Stimulated activated CD8-positive, alpha-beta memory T cell treated with anti-CD3 and anti-CD28 coated beads, Interleukin-7, amount 100 ng/mL, for 1 hour (primary cell): ENCODE results near the gene AEBP1.
"Not testable (repeated sequence)": the region's sequence is repeated elsewhere in the genome, so short reads cannot be mapped to it uniquely, and the experiment has no call there.

Experiments used
- DNase-seq, 2 donors: peaks; one replicate each; pipeline ENCODE4 v3.0.0-alpha.2; 2020; ENCODE audit warnings: low read depth in 2 of 2

AEBP1 gene

DNA sequence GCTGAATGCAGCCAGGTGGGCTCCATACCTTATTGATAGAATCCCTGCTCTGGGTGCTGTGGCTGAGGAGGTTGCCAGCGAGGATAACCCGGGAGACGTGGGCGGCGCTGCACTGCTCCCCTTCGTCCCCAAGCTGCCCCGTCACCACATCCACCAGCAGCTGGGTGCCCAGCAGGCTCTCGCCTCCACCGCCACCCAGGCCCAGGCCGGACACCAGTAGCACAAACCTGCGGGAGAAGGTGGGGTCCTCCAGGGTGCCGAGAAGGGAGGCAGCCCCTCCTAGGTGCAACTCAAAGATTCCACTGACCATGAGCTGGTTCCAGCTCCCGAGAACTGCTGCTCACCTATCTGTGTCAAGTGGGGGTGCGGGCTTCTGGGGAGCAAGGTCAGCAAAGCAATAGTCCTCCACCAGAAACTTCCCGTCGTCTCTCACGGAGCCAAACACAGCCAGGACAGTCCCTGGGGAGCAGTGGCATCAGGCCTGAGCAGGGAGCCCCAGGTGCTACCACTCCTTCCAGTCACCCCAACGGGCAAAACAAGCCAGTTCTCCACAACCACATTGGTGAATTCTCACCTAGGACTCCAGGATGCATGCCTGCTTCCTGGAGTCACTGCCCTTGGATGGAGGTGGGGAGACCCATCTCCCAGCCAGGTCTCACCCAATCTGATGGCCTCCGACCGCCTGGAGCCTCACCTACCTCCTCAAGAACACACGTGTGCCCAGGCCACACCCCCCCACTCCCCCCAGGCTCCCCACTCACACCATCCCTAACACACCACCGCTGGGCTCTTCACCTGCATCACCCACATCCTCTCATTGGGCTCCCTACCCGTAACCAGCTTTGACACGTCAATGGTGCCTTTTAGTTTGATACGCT, 12.9 kb downstream of the AEBP1 start:
- DNase-seq = no peak

DNA sequence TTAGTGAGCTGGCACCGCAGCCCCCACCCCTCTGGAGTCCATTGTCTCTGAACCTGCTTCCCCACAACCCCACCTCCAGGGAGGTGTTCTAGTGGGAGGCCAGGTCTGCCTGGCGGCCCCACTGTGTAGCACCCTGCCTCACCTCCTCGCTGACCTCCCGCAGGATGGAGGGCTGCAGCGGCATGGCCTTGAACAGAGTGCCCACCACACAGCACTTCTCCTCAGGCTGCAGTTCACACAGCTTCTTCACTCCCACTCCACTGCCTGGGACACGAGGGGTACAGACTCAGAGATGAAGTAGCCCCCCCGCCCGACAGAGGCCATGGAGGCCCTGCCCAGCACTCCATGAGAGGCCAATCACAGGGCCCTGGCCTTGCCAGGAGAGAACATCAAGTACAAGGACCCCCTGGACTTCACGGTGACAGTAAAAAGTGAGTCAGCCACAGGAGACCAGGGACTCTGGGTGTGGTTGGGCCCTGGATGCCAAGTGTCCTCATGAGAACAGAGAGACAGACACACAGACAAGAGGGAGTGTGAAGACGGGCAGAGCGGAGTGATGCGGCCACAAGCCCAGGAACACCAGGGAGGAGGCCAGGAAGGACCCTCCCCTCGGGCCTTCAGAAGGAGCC, 13.8 kb downstream of the AEBP1 start:
- DNase-seq = no peak

DNA sequence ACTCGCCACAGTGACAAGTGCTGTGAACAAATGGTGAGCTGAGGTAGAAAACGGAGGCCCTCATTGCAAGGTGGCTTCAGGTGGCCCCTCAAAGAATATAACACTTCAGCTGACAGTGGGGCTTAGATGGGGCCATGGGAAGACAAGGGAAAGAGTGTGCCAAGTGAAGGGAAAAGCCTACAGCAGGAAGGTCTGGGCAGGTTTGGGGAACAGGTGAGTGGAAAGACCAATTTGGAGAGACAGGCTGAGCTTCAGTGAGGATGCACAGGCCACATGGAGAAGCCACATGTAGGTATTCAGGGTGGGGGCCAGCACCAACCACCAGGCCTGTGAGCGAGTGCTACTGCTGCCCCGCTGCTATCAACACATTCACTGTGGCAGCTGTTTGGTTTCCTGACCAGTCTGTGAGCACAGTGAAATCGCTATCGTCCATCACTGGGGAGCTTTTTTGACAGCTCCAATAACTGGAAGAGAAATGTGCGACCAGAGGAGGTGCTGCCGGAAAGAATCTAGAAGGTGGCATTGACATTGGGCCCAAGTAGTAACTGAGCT, 15.8 kb downstream of the AEBP1 start:
- no peak for DNase-seq

DNA sequence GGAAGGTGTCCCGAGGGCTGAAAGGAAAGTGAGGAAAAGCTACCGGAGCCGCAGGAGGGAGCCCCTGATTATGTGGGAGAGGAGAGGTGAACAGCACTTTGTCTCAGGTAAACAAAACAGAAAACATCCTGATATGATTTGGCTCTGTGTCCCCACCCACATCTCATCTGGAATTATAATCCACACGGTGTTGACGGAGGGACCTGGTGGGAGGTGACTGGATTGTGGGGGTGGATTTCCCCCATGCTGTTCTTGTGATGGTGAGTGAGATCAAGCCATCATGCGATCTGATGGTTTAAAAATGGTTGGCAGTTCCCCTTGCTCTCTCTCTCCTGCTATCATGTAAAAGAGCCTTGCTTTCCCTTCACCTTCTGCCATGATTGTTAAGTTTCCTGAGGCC, 16.2 kb downstream of the AEBP1 start:
- DNase-seq = no peak

DNA sequence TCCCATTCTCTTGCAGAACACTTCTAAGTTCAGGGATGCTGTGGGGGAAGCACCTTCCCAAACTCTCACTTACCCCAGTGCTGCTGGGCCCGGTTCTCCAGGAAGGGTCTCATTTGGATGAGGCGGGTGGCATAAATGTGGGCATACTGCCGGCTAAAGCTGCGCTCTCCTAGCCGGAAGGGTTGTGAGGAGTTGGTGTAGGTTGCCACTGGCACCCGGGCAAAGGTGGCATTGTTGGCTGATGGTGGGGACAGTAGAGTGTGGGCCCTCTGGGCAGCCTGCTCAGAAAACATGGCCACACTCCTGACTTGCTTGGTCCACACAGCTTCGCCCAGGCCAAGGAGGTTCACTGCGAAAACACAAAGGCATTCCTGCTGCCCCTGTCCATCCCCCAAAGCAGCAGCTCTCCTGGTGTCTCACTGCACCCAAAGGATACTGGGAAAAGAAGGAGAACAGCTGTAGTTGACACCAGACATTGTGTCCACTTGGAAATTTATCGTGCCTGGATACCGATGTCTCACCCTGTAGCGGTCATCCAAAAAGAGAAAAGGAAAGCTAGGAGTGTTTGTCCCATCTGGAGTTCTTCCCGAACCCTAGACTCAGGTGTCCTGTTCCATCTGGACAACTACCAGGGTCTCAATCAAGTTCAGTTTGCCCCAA, 17.7 kb downstream of the AEBP1 start:
- no peak for DNase-seq

DNA sequence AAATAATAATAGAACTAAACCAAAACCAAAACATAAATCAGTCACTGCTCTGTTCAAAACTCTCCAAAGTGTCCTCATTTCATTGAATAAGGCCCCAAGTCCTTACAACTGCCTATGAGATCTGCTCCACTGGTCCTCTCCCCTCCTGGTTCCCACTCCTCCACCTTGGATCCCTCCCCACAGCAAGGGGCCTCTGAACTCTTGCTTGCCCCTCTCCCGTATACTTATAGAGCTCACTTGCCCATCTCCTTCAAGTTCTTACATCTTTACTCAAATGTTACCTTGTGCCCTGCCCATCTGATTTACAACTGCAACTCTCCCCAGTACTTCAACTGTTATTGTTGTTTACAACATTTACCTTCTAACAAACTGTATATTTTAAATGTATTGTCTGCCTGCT, 18.4 kb downstream of the AEBP1 start:
- DNase-seq = no peak

DNA sequence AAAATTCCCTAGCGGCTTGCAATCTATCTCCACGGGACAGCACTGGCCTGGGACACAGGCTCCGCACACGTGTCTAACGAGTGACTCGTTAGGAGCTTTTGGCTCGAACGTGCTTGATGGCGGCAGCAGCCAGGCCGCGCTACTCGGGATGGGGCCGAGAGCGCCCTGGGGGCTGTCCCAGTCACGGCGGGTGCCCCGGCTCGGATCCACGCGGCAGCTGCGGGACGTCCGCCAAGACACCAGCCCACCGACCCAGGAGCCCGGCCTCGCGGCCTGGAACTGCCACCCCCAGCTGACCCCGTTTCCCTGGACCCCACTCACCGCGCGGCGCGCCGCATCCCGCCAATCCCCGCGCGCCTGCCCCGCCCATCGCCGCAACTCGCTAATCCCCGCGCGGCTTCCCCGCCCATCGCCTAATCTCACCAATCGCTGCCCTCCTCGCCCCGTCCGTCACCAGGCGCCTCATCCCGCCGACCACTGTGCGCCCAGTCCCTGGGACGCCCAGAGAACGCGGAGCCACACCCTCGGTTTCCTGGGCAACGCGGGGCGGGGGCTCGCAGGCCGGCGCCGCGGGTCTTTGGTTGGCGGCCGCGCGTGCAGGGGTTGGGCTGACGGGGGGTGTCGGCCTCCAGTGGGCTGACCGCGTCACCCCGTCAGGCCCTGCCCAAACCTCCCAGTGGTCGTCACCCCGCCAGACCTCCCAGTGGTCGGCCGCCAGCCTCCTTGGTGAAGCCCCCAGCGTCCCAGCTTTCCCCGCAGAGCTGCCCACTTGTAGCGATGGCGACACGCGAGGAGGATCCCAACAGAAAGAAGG, 19.3 kb downstream of the AEBP1 start, which contains the start of gene POLD2:
Gene POLD2, minus strand, starts transcription at position 359 of the 814 bp plus-strand sequence. CDS start 1,495 bp downstream, outside the sequence.
- DNase-seq = peak; percentile 92 to 93

DNA sequence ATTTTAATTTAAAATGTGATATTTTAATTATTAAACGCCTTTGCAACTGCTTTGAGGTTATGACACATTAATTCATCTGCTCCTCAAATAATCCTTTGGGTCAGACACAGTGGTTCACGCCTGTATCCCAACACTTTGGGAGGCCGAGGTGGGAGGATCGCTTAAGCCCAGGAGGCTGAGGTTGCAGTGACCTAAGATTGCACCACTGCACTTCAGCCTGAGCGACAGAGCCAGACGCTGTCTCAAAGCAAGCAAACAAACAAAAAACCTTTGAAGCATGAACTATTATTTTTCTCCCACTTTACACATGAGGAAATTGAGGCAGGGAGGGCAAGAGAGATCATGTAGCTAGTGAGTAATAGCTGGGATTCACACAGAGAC, 20.7 kb downstream of the AEBP1 start:
- DNase-seq = no peak

DNA sequence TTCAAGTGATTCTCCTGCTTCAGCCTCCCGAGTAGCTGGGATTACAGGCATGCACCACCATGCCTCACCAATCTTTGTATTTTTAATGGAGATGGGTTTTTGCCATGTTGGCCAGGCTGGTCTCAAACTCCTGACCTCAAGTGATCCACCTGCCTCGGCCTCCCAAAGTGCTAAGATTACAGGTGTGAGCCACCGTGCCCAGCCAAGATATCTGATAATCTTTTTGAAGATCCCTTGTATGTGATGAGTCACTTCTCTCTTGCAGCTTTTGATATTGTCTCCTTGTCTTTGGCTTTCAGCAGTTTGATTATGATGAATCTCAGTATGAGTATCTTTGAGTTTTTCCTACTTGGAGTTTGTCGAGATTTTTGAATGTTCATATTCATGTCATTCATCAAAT, 22.4 kb downstream of the AEBP1 start:
- not testable (repeated sequence) for DNase-seq

DNA sequence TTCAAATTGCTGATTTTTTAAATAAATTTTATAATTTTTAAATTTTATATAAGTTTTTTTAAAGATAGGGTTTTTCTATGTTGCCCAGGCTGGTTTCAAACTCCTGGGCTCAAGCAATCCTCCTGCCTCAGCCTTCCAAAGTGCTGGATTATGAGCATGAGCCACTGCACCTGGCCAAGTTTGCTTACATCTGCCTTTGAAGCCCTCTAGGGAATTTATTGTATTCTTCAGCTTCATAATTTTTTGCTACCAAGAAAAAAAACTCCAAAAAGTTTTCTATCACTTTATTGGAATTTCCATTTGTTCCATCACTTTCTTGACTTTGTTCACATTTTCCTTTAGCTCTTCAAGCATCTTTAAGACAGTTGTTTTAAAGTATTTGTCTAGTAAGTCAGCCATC, 23.0 kb downstream of the AEBP1 start:
- DNase-seq = no peak

DNA sequence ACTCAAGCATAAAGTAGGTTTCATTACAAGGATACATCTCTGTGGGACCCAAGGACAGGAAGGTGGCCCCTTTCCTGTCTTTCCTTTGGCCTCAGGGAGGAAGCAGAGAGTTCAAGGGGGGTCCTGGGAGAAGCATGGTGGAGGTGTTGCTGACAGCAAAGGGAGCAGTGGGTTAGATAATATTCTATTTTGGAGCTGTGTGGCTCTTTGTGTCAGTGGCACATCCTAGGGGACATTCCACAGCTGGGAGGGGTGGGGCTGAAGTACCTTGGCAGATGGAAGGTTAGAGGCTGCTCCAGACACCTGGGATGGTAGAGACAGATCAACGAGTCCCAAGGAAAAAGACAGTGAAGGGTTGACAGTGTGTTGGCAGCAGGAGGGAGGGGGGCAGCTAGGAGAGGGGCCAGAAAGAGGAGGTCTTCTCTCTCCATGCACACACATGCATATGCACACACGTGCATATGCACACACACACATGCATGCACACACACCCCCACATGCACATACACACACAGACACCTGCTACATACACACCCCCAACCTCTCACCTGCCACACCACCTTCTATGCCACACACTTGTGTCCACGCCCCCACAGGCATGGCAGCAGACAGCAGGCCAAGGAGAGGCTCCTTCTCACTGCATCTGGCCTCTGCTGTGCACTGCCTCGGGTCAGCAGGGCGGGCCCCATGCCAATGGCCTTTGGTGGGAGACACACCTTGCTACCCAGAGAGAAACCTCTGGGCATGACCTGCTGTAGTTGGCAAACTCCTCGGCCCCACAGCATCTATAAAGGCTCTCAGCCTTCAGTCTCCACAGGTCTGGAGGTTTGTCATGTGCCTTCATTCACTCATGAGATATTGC, 24.8 kb downstream of the AEBP1 start:
- no peak for DNase-seq

DNA sequence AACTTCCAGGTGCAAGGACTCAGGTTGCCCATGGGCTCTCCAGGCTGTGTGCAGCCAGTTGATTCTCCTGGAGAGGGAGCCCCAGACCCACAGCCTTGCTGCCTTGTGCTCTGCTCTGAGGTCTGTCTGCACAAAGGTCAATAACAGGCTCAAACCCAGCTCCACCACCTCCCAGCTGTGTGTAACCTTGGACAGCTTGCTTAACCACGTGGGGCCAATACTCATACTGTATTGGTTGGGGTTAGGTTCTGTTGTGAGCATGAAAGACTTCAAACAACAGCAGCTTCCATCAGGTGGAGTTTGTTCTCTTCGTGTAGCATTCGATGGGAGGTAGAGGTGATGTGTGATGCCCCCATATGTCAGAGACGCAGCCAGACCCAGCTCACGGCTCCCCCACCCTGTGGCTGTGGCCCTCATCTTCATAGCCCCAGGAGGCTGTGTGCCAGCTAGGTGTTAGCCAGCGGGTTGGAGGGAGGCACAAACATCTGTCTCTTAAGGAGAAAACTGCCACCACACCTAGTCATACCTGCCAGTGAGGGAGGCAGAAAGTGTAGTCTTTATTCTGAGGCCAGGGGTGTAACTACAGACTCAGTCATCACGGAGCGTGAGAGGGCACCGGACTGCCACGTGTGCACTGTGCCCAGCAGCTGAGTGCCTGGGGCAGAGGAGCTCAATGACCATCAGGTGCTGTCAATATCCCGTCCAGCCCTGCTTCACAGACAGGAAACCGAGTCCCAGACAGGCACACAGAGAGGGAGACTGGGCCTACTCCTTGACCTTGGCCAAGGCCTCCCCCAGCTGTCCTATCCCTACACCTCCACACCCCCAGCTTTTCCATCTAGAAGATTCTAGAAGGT, 27.3 kb downstream of the AEBP1 start:
- no peak for DNase-seq

DNA sequence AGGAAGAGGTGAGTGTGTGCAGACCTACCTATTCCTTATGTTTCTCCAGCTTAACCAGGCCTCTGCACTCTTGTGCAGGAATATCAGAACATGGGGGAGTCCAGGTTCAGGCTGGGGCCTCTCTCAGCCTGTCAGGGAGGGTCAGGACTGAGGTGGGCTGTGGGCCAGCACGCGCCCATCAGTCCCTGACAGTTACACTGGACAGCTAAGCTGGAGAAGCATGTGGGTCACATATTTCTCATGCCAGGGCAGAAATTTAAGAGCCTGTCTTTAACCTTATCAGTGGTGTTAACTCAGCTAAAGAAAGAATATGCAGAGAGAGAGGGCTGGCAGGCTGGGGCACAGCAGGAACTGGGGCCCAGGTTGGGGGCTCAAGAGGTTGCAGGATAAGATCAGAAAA, 27.9 kb downstream of the AEBP1 start:
- DNase-seq = no peak

DNA sequence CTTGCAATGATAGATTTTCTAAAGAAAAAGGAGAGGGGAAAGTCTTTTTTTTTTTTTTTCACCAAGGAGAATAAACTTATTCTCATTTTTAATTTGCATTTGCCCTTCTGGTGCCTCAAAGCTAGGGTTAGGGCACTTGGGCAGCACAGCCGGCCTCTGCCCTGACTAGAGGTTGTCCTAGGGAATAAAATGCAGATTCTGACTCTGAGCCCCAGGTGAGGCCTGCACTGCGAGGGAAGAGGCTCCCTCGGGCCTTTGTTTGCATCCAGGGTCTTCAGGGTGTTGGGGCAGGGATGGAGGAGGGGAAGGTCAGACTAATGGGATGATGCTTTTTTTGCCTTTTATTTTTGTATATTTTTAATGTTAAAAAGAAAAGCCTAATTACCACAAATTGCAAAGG, 29.1 kb downstream of the AEBP1 start:
- DNase-seq = no peak

DNA sequence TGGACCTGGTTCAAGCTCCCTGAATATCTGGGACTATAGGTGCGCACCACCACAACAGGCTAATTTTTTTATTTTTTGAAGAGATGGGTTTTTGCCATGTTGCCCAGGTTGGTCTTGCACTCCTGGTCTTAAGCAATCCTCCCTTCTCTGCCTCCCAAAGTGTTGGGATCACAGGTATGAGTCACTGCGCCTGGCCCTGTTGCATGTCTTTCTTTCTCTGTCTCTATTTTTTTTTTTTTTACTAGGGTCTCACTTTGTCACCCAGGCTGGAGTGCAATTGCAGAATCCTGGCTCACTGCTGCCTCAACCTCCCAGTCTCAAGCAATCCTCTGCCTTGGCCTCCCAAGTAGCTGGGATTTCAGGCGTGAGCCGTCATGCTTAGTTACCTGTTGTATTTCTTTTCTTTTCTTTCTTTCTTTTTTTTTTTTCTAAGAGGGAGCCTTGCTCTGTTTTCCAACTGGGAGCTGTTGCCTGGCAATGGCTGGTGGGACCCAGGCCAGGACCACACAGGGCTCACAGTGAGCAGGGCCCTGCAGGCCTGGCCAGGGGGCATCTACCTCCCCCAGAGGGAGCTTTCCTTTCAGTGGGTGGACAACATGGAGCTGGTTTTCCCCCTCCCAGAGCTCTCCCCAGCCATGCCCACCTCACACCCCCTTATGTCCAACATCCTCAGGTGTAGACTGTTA, 30.9 kb downstream of the AEBP1 start:
- no peak for DNase-seq

DNA sequence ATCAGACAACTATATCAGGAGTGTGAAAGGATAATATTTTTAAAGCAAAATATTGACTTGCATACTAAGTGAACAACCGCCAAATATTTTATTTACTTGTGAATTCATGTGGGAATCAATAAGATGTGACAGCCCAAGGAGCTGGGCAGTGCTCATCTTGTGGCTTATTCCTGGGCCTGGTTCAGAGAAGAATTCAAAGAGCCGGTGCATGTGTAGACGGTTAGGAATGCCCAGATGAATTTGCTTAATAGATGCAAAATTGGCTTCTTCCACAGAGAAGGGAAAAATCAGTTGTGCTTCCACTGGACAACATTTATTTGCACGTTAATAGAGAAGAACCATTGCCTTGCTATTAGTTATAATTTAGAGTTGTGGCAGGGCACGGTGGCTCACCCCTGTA, 32.6 kb downstream of the AEBP1 start:
- DNase-seq = no peak

DNA sequence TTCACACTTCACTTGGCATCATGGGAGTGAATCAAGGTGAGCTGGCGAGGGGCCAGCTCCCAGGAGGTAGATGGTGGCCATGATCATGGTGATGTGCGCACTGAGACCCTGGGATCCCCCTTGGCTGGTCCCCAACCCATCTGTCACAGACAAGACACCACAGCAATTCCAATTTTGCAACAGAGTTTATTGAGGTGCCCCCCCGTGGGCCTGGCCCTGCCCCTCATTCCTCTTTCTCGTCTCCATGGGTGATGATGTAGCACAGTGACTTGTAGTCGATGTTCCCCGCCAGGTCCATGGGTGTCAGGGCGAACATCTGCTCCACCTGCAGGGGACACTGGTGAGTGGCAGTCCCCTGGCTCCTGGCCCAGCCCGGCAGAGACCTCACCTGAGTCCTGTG, 34.6 kb downstream of the AEBP1 start:
- DNase-seq = no peak

DNA sequence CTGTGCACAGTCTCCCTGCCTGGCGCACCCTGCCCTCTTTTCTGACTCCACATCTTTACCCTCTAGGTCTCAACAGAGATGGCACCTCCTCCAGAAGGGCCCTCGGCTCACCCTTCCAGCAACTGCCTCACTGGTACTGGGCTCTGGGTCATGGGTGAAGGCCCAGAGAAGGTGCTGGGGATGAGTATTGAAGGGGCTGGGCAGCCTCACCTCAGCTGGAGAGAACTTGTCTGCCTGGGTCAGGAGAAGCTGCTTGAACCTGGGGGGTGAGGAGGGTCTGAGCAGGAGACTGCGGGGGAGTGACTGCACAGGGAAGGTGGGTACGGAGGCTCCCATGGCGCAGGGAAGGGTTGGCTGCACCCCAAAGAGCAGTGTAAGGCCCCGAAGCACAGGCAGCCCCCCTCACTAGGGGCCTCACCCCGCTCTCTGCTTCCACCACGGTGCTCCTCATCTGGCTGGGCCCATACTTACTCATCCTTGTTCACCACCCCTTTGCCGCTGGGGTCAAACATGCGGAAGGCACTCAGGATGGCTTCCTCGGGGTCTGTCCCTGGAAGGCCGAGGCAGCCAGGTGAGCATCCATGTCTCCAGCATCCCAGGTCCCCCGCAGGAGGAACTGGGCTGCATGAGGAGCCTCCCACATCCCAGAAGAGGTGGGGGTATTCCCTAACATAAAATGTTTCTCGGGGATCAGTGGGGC, 35.3 kb downstream of the AEBP1 start:
- DNase-seq = no peak

DNA sequence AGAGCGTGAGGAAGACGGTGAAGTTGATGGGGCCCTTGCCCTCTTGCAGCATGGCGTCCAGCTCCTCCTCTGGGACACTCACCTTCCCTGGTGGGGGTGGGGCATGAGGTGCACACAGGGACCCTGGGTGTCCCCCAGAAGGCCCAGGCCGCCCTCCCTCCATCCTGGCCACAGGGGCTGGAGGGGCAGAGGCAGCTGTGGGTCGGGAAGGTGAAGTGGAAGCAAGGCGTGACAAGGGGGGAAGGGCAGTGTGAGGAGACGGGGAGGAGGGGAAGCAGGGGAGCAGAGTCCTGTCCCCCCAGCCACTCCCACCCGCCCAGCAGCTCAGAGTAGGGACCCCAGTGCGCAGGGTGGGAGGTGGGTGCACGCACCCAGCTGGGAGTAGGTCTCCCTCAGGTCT, 36.2 kb downstream of the AEBP1 start:
- DNase-seq = no peak
